ENCODE data around the gene SEC14L5. TPM values are rescaled to one million over a fixed set of nuclear protein-coding genes. Genes with fewer than 3 reads are reported as not detected.
"Not testable (repeated sequence)": the region's sequence is repeated elsewhere in the genome, so short reads cannot be mapped to it uniquely, and the experiment has no call there.

SEC14L5 gene
- total and polyA plus RNA-seq, 8 donors = 0.17 to 0.76 (median 0.39) TPM

DNA sequence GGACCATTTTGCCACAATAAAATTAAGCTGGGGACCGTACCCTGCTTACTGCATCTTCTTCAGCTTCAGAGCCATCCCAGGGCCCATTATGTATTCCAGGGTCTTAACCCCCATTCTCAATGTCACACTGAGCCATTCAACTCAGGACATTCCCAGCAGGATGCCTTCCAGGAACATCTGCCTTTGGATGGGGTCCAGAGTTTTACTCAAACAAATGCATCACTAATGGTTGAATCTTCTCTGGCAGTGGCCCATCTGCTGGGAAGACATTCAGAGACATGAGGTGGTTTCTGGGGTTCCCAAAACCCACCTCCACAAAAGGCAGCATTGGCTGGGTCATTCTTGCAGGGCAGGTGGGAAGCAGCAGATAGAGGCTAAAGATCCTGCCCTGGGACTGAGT lies 3.4 kb upstream of the SEC14L5 start:
- intact Hi-C loops (cut with DNase I) = no loop called here
- ATAC-seq (no peak), DNase-seq (peak in 1 of 4 donors; percentile 3)
- H3K27ac ChIP-seq = no peak overlapping the region
- H3K36me3 ChIP-seq = no peaks in the 10 kb centered on the region
- H3K4me3 ChIP-seq = no peak overlapping the region
- H3K27me3 ChIP-seq = peaks cover 0 to 16% of the 10 kb centered on the region in 2 donors
- TF ChIP-seq, protein P1, sequence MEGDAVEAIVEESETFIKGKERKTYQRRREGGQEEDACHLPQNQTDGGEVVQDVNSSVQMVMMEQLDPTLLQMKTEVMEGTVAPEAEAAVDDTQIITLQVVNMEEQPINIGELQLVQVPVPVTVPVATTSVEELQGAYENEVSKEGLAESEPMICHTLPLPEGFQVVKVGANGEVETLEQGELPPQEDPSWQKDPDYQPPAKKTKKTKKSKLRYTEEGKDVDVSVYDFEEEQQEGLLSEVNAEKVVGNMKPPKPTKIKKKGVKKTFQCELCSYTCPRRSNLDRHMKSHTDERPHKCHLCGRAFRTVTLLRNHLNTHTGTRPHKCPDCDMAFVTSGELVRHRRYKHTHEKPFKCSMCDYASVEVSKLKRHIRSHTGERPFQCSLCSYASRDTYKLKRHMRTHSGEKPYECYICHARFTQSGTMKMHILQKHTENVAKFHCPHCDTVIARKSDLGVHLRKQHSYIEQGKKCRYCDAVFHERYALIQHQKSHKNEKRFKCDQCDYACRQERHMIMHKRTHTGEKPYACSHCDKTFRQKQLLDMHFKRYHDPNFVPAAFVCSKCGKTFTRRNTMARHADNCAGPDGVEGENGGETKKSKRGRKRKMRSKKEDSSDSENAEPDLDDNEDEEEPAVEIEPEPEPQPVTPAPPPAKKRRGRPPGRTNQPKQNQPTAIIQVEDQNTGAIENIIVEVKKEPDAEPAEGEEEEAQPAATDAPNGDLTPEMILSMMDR (IDR thresholded peaks at IDR 0.05) = no peak
- H3K4me1 ChIP-seq = peaks cover 4 to 25% of the 10 kb centered on the region in 2 donors
- H3K9me3 ChIP-seq = no peaks in the 10 kb centered on the region

DNA sequence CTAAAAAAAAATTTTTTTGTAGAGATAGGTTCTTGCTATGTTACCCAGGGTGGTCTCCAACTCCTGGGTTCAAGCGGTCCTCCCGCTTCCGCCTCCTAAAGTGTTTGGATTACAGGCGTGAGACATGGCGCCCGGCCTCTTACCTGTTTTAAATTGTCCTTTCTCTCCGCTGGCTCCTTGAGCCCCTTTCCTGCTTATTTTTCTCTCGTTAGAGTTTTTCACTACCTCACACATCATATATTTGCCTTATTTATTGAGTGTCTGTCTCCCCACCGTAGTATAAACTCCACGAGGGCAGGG lies 760 bp upstream of the SEC14L5 start:
- TF ChIP-seq, protein P1 (IDR thresholded peaks at IDR 0.05) = no peak
- Histone ChIP-seq H3K4me1 (peaks cover 4 to 25% of the 10 kb centered on the region in 2 donors), H3K9me3 (no peaks in the 10 kb centered on the region), H3K27ac (peak overlapping the region; percentile 30 to 65), H3K4me3 (peak overlapping the region; percentile 30 to 48), H3K27me3 (peaks cover 0 to 30% of the 10 kb centered on the region in 2 donors), H3K36me3 (no peaks in the 10 kb centered on the region)
- ATAC-seq (no peak), DNase-seq (no peak)
- intact Hi-C loops (cut with DNase I) = no loop called here

DNA sequence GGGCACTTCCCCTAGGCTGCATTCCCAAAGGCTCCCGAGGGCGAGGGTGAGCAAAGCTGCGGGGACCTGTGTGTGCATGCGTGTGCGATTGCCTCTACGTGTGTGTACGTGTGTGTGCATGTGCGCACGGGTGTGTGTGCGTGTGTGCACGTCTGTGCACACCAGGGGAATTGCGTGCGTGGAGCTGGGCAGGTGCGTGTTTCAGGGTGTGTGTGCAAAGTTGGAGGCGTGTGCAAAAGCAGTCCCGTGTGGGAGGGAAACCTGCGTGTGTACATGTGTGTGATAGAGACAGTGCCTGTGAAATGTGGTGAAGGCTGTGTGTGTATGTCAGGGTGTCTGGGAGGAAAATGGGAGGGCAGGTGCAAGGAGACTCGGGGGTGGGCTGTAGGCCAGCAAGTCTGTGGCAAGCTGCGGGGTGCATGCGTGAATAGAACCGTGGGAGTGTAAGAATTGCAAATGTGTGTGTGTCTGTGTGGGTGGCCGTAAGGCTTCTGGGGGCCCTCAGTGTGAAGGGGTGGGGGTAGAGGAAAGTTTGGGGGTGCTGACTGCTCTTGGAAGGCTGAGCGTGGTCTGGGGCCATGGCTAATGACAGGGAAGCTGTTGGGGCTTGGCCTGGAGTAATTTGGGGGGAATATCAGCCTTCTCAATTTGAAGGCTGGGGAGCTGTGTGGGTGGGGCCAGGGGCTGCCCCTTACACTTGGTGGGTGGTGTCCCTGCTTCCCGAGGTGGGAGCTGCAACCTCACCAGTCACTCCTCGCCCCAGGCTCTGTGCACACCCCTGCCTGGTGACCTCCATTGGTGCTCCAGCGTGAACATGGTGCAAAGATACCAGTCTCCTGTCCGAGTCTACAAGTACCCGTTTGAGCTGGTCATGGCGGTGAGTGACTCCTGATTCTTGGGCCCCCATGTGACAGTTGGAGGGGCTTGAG lies 644 bp downstream of the SEC14L5 start:
- TF ChIP-seq, protein P1 (IDR thresholded peaks at IDR 0.05) = no peak
- intact Hi-C loops (cut with DNase I) = no loop called here
- Histone ChIP-seq H3K27ac (no peak overlapping the region), H3K27me3 (peaks cover 0 to 30% of the 10 kb centered on the region in 2 donors), H3K4me1 (peaks cover 4 to 25% of the 10 kb centered on the region in 2 donors), H3K4me3 (peak overlapping the region; percentile 32 to 48), H3K36me3 (no peaks in the 10 kb centered on the region), H3K9me3 (no peaks in the 10 kb centered on the region)
- no peak for ATAC-seq
- peak in 1 of 4 donors; percentile 40 for DNase-seq

DNA sequence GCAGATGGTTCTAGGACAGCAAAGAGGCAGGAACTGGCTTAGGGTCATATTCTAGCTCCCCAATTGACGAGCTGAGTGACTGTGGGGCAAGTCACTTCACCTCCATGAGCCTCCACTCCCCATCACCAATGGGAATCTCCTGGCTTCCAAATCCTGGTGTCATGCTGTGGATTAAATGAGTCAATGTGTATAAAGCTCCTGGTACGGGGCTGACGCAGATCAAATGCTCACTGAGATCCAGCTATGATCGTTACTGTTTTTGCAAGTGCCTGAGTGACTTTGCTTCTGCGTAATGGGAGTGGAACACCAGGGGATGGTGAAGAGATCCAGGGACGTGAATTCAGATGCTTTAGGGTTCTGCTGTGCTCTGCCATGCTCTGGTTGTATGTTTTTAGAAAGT lies 2.4 kb downstream of the SEC14L5 start:
- intact Hi-C loops (cut with DNase I) = no loop called here
- DNase-seq = no peak
- no peak overlapping the region for H3K4me3 ChIP-seq
- ATAC-seq = no peak
- H3K36me3 ChIP-seq = no peaks in the 10 kb centered on the region
- TF ChIP-seq, protein P1 (IDR thresholded peaks at IDR 0.05) = no peak
- no peaks in the 10 kb centered on the region for H3K9me3 ChIP-seq
- peaks cover 4 to 25% of the 10 kb centered on the region in 2 donors for H3K4me1 ChIP-seq
- H3K27ac ChIP-seq = no peak overlapping the region
- H3K27me3 ChIP-seq = peaks cover 0 to 30% of the 10 kb centered on the region in 2 donors

DNA sequence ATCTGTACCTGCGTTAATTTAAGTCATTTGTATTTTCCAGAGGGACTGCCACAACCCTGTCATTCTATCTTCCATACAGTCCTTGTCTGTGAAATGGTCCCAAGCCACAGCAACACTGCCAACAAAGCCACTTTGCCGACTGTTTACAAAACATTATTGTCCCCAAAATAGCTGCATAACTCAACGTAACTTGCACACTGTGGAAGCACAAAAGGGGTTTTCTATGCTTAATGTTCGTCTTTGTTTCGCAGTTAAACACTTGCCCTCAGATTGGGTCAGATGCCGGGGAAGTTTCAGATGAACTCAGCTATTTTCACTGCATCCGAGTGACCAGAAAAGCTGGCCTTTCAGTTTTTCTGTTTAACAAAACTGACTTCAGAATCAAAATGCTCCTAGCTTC lies 4.6 kb downstream of the SEC14L5 start:
- Histone ChIP-seq H3K4me3 (no peak overlapping the region), H3K27ac (no peak overlapping the region), H3K9me3 (no peaks in the 10 kb centered on the region), H3K4me1 (peaks cover 4 to 7% of the 10 kb centered on the region in 2 donors), H3K36me3 (no peaks in the 10 kb centered on the region), H3K27me3 (peaks cover 0 to 30% of the 10 kb centered on the region in 2 donors)
- DNase-seq = no peak
- no peak for ATAC-seq
- TF ChIP-seq, protein P1 (IDR thresholded peaks at IDR 0.05) = no peak
- intact Hi-C loops (cut with DNase I) = no loop called here

DNA sequence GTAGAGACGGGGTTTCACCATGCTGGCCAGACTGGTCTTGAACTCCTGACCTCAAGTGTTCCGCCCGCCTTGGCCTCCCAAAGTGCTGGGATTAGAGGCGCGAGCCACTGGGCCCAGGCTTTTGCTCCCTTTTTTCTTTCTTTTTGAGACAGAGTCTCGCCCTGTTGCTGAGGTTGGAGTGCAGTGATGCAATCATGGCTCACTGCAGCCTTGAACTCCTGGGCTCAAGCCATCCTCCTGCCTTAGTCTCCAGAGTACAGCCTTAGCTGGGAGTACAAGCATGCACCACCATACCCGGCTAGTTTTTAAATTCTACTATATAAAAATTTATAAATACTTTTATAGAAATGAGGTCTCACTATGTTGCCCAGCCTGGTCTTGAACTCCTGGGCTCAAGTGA lies 5.4 kb downstream of the SEC14L5 start:
- H3K4me1 ChIP-seq; ATAC-seq; H3K27ac ChIP-seq; H3K36me3 ChIP-seq; H3K4me3 ChIP-seq; intact Hi-C loops (cut with DNase I); H3K9me3 ChIP-seq: not testable (repeated sequence)
- peak in 1 of 4 donors; percentile 39 for DNase-seq
- peaks cover 0 to 26% of the 10 kb centered on the region in 2 donors for H3K27me3 ChIP-seq
